ENCODE measurements around the gene VCL.

Gene VCL

GRCh38 chr10:74035303-74035702 lies 37.4 kb downstream of the VCL start:
- H3K27ac ChIP-seq, result no peak overlapping the region
- TF ChIP-seq ZFX (IDR thresholded peaks at IDR 0.05; ENCODE audit: borderline replicate concordance) (no peak), CTCF (IDR thresholded peaks at IDR 0.05) (0 out of 2 replicates have a peak, but pooled peaks have one; percentile 10)

- TF ChIP-seq CTCF (IDR thresholded peaks at IDR 0.05) (no peak), ZFX (IDR thresholded peaks at IDR 0.05; ENCODE audit: borderline replicate concordance) (no peak)
- H3K27ac ChIP-seq, result no peak overlapping the region
Measured at GRCh38 chr10:74036474-74036873, 38.6 kb downstream of the VCL start.

- no peak overlapping the region for H3K27ac ChIP-seq
- no peak for TF ChIP-seq ZFX (IDR thresholded peaks at IDR 0.05; ENCODE audit: borderline replicate concordance)
Measured at GRCh38 chr10:74039561-74040145, 41.7 kb downstream of the VCL start.

- TF ChIP-seq CTCF (IDR thresholded peaks at IDR 0.05) (no peak), ZFX (IDR thresholded peaks at IDR 0.05; ENCODE audit: borderline replicate concordance) (no peak)
- no peak overlapping the region for H3K27ac ChIP-seq
Measured at GRCh38 chr10:74040200-74041126, 42.5 kb downstream of the VCL start.

GRCh38 chr10:74044419-74044818 lies 46.5 kb downstream of the VCL start:
- TF ChIP-seq ZFX (IDR thresholded peaks at IDR 0.05; ENCODE audit: borderline replicate concordance) (no peak), CTCF (IDR thresholded peaks at IDR 0.05) (no peak)
- no peak overlapping the region for H3K27ac ChIP-seq

- peak overlapping the region; percentile 48 for H3K27ac ChIP-seq
- TF ChIP-seq CTCF (IDR thresholded peaks at IDR 0.05), result no peak
- TF ChIP-seq ZFX (IDR thresholded peaks at IDR 0.05; ENCODE audit: borderline replicate concordance), result no peak
Measured at GRCh38 chr10:74047304-74047703, 49.4 kb downstream of the VCL start.

GRCh38 chr10:74047871-74048270 lies 50.0 kb downstream of the VCL start:
- H3K27ac ChIP-seq, result peak overlapping the region; percentile 48
- TF ChIP-seq CTCF (IDR thresholded peaks at IDR 0.05) (no peak), ZFX (IDR thresholded peaks at IDR 0.05; ENCODE audit: borderline replicate concordance) (no peak)

All from 22Rv1 (cell line).